Measurements from ENCODE around the gene GPD2. TPM values are rescaled to one million over a fixed set of nuclear protein-coding genes. Genes with fewer than 3 reads are reported as not detected.
"Not testable (repeated sequence)": the region's sequence is repeated elsewhere in the genome, so short reads cannot be mapped to it uniquely, and the experiment has no call there.

The GPD2 gene
- total and polyA plus RNA-seq, 4 donors, result 30.6 to 92.4 (median 50.3) TPM

GRCh38 chr2:156512451-156512850 is 76.3 kb downstream of the GPD2 start:
- no peaks in the 10 kb centered on the region for H3K9me3 ChIP-seq (ENCODE audit: control insufficient read depth, insufficient read depth, low read length)
- no peak for DNase-seq (ENCODE audit: low read depth in 4 of 6, low spot score in 6 of 6)
- H3K27ac ChIP-seq (ENCODE audit: low read depth, low read length), result no peak overlapping the region

GRCh38 chr2:156513219-156513618 is 77.0 kb downstream of the GPD2 start:
- Histone ChIP-seq H3K27ac (ENCODE audit: low read depth, low read length) (no peak overlapping the region), H3K4me1 (ENCODE audit: control insufficient read depth, insufficient read depth, low read length) (no peaks in the 10 kb centered on the region), H3K4me3 (ENCODE audit: low read depth, low read length) (no peak overlapping the region), H3K36me3 (ENCODE audit: control insufficient read depth, insufficient read depth, low read length) (peaks cover 3% of the 10 kb centered on the region), H3K27me3 (ENCODE audit: control insufficient read depth, insufficient read depth, low read length) (no peaks in the 10 kb centered on the region), H3K9me3 (ENCODE audit: control insufficient read depth, insufficient read depth, low read length) (no peaks in the 10 kb centered on the region)
- no peak for DNase-seq (ENCODE audit: low read depth in 4 of 6, low spot score in 6 of 6)
- WGBS (ENCODE audit: insufficient coverage), result no CpG with 5 or more reads among the region's 2 CpGs

More at GRCh38 chr2:156512451-156512850, 76.3 kb downstream of the GPD2 start:
- Histone ChIP-seq H3K4me3 (ENCODE audit: low read depth, low read length) (no peak overlapping the region), H3K36me3 (ENCODE audit: control insufficient read depth, insufficient read depth, low read length) (peaks cover 3% of the 10 kb centered on the region), H3K27me3 (ENCODE audit: control insufficient read depth, insufficient read depth, low read length) (no peaks in the 10 kb centered on the region), H3K4me1 (ENCODE audit: control insufficient read depth, insufficient read depth, low read length) (no peaks in the 10 kb centered on the region)
- WGBS (ENCODE audit: insufficient coverage), result no CpG with 5 or more reads among the region's 2 CpGs

- Histone ChIP-seq H3K27ac (ENCODE audit: low read depth, low read length) (no peak overlapping the region), H3K4me3 (ENCODE audit: low read depth, low read length) (no peak overlapping the region), H3K4me1 (ENCODE audit: control insufficient read depth, insufficient read depth, low read length) (no peaks in the 10 kb centered on the region), H3K36me3 (ENCODE audit: control insufficient read depth, insufficient read depth, low read length) (peaks cover 6% of the 10 kb centered on the region), H3K9me3 (ENCODE audit: control insufficient read depth, insufficient read depth, low read length) (peaks cover 4% of the 10 kb centered on the region), H3K27me3 (ENCODE audit: control insufficient read depth, insufficient read depth, low read length) (no peaks in the 10 kb centered on the region)
- no peak for DNase-seq (ENCODE audit: low read depth in 4 of 6, low spot score in 6 of 6)
Observed at GRCh38 chr2:156517419-156517818, 81.2 kb downstream of the GPD2 start.

- no peaks in the 10 kb centered on the region for H3K27me3 ChIP-seq (ENCODE audit: control insufficient read depth, insufficient read depth, low read length)
- no peak overlapping the region for H3K4me3 ChIP-seq (ENCODE audit: low read depth, low read length)
- H3K36me3 ChIP-seq (ENCODE audit: control insufficient read depth, insufficient read depth, low read length), result peaks cover 6% of the 10 kb centered on the region
- peaks cover 4% of the 10 kb centered on the region for H3K9me3 ChIP-seq (ENCODE audit: control insufficient read depth, insufficient read depth, low read length)
- DNase-seq (ENCODE audit: low read depth in 4 of 6, low spot score in 6 of 6), result peak in 1 of 6 donors; percentile 79
- no peaks in the 10 kb centered on the region for H3K4me1 ChIP-seq (ENCODE audit: control insufficient read depth, insufficient read depth, low read length)
- no peak overlapping the region for H3K27ac ChIP-seq (ENCODE audit: low read depth, low read length)
- WGBS (ENCODE audit: insufficient coverage), result 50% methylated on average over 1 of the region's 4 CpGs
Observed at GRCh38 chr2:156518138-156518537, 82.0 kb downstream of the GPD2 start.

- H3K4me3 ChIP-seq (ENCODE audit: low read depth, low read length), result no peak overlapping the region
- no peak overlapping the region for H3K27ac ChIP-seq (ENCODE audit: low read depth, low read length)
- H3K27me3 ChIP-seq (ENCODE audit: control insufficient read depth, insufficient read depth, low read length), result no peaks in the 10 kb centered on the region
- H3K9me3 ChIP-seq (ENCODE audit: control insufficient read depth, insufficient read depth, low read length), result peaks cover 4% of the 10 kb centered on the region
- H3K36me3 ChIP-seq (ENCODE audit: control insufficient read depth, insufficient read depth, low read length), result peaks cover 3% of the 10 kb centered on the region
- no peak for DNase-seq (ENCODE audit: low read depth in 4 of 6, low spot score in 6 of 6)
- no CpG with 5 or more reads among the region's 4 CpGs for WGBS (ENCODE audit: insufficient coverage)
- H3K4me1 ChIP-seq (ENCODE audit: control insufficient read depth, insufficient read depth, low read length), result no peaks in the 10 kb centered on the region
Observed at GRCh38 chr2:156522864-156523440, 86.8 kb downstream of the GPD2 start.

- no peak overlapping the region for H3K27ac ChIP-seq (ENCODE audit: low read depth, low read length)
- no peaks in the 10 kb centered on the region for H3K27me3 ChIP-seq (ENCODE audit: control insufficient read depth, insufficient read depth, low read length)
- WGBS (ENCODE audit: insufficient coverage), result no CpG with 5 or more reads among the region's 2 CpGs
- H3K4me1 ChIP-seq (ENCODE audit: control insufficient read depth, insufficient read depth, low read length), result no peaks in the 10 kb centered on the region
- H3K4me3 ChIP-seq (ENCODE audit: low read depth, low read length), result no peak overlapping the region
- H3K9me3 ChIP-seq (ENCODE audit: control insufficient read depth, insufficient read depth, low read length), result no peaks in the 10 kb centered on the region
- H3K36me3 ChIP-seq (ENCODE audit: control insufficient read depth, insufficient read depth, low read length), result no peaks in the 10 kb centered on the region
- DNase-seq (ENCODE audit: low read depth in 4 of 6, low spot score in 6 of 6), result no peak
Observed at GRCh38 chr2:156526950-156527636, 90.9 kb downstream of the GPD2 start.

GRCh38 chr2:156528583-156528982 is 92.4 kb downstream of the GPD2 start:
- no CpG with 5 or more reads among the region's 5 CpGs for WGBS (ENCODE audit: insufficient coverage)
- H3K9me3 ChIP-seq (ENCODE audit: control insufficient read depth, insufficient read depth, low read length); H3K4me3 ChIP-seq (ENCODE audit: low read depth, low read length); H3K36me3 ChIP-seq (ENCODE audit: control insufficient read depth, insufficient read depth, low read length); H3K27me3 ChIP-seq (ENCODE audit: control insufficient read depth, insufficient read depth, low read length); H3K4me1 ChIP-seq (ENCODE audit: control insufficient read depth, insufficient read depth, low read length); H3K27ac ChIP-seq (ENCODE audit: low read depth, low read length); DNase-seq (ENCODE audit: low read depth in 4 of 6, low spot score in 6 of 6): not testable (repeated sequence)

GRCh38 chr2:156532989-156533388 is 96.8 kb downstream of the GPD2 start:
- WGBS (ENCODE audit: insufficient coverage), result no CpG with 5 or more reads among the region's 2 CpGs
- Histone ChIP-seq H3K36me3 (ENCODE audit: control insufficient read depth, insufficient read depth, low read length) (no peaks in the 10 kb centered on the region), H3K4me3 (ENCODE audit: low read depth, low read length) (no peak overlapping the region), H3K27ac (ENCODE audit: low read depth, low read length) (no peak overlapping the region), H3K27me3 (ENCODE audit: control insufficient read depth, insufficient read depth, low read length) (no peaks in the 10 kb centered on the region), H3K9me3 (ENCODE audit: control insufficient read depth, insufficient read depth, low read length) (peaks cover 2% of the 10 kb centered on the region), H3K4me1 (ENCODE audit: control insufficient read depth, insufficient read depth, low read length) (no peaks in the 10 kb centered on the region)
- DNase-seq (ENCODE audit: low read depth in 4 of 6, low spot score in 6 of 6), result no peak

- Histone ChIP-seq H3K4me3 (ENCODE audit: low read depth, low read length) (no peak overlapping the region), H3K36me3 (ENCODE audit: control insufficient read depth, insufficient read depth, low read length) (no peaks in the 10 kb centered on the region), H3K9me3 (ENCODE audit: control insufficient read depth, insufficient read depth, low read length) (peaks cover 2% of the 10 kb centered on the region), H3K27ac (ENCODE audit: low read depth, low read length) (no peak overlapping the region), H3K27me3 (ENCODE audit: control insufficient read depth, insufficient read depth, low read length) (no peaks in the 10 kb centered on the region), H3K4me1 (ENCODE audit: control insufficient read depth, insufficient read depth, low read length) (no peaks in the 10 kb centered on the region)
- no CpG with 5 or more reads among the region's 2 CpGs for WGBS (ENCODE audit: insufficient coverage)
- DNase-seq (ENCODE audit: low read depth in 4 of 6, low spot score in 6 of 6), result no peak
Observed at GRCh38 chr2:156536534-156536933, 100.4 kb downstream of the GPD2 start.

GRCh38 chr2:156537141-156537540 is 101.0 kb downstream of the GPD2 start:
- no peak overlapping the region for H3K4me3 ChIP-seq (ENCODE audit: low read depth, low read length)
- H3K9me3 ChIP-seq (ENCODE audit: control insufficient read depth, insufficient read depth, low read length), result peaks cover 2% of the 10 kb centered on the region
- H3K36me3 ChIP-seq (ENCODE audit: control insufficient read depth, insufficient read depth, low read length), result no peaks in the 10 kb centered on the region
- DNase-seq (ENCODE audit: low read depth in 4 of 6, low spot score in 6 of 6), result no peak
- 88% methylated on average over 1 of the region's 4 CpGs for WGBS (ENCODE audit: insufficient coverage)
- H3K4me1 ChIP-seq (ENCODE audit: control insufficient read depth, insufficient read depth, low read length), result no peaks in the 10 kb centered on the region
- no peak overlapping the region for H3K27ac ChIP-seq (ENCODE audit: low read depth, low read length)
- no peaks in the 10 kb centered on the region for H3K27me3 ChIP-seq (ENCODE audit: control insufficient read depth, insufficient read depth, low read length)
